Measurements from ENCODE around the gene TRAM2.
A peak's percentile ranks its signal among the peaks of the same experiment; 100 is the strongest.

Gene TRAM2

GRCh38 chr6:52508261-52508739 is 68.6 kb downstream of the TRAM2 start:
- no peak for DNase-seq (ENCODE audit: low spot score)
- no peak for TF ChIP-seq CTCF (IDR thresholded peaks at IDR 0.05; ENCODE audit: extremely low read depth, missing control alignments)

DNA sequence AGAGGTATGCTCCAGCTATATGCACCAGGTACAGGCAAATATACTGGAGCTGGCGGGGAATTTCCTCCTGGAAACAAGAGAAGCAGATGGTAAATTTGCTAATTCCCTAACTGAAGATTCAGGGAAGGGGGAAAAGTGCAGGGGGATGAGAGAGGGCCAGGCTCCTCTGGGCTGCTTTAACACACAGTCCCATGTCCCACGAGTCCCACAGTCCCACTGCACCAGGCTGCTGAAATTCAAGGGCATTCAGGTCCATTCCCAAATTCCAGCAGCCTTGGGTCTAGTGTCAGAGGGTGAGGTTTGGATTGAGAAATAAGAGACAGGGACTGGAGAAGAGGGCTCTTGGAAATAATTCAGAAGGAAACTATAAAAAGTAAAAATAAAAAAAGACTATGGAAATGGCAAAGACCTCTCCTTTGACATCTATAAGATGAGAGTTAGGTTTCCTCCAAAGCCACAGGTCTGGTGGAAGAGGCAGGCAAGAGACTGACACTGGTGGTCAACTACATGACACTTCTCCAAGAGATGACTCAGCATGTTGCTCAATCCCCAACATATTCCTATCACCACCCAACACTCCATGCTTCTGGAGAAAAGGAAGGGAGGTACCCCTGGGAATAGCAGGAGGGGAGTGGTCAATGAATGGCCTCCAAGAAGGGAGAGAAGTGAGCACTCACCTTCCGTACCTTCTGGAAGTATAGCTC is 69.2 kb downstream of the TRAM2 start:
- no peak for DNase-seq (ENCODE audit: low spot score)
- no peak for TF ChIP-seq CTCF (IDR thresholded peaks at IDR 0.05; ENCODE audit: extremely low read depth, missing control alignments)

GRCh38 chr6:52506476-52506875 is 70.4 kb downstream of the TRAM2 start:
- no peak for DNase-seq (ENCODE audit: low spot score)
- TF ChIP-seq CTCF (IDR thresholded peaks at IDR 0.05; ENCODE audit: extremely low read depth, missing control alignments) = no peak

- DNase-seq (ENCODE audit: low spot score) = no peak
- TF ChIP-seq CTCF (IDR thresholded peaks at IDR 0.05; ENCODE audit: extremely low read depth, missing control alignments) = peak; percentile 5
Observed at GRCh38 chr6:52505726-52506409, 71.0 kb downstream of the TRAM2 start.

DNA sequence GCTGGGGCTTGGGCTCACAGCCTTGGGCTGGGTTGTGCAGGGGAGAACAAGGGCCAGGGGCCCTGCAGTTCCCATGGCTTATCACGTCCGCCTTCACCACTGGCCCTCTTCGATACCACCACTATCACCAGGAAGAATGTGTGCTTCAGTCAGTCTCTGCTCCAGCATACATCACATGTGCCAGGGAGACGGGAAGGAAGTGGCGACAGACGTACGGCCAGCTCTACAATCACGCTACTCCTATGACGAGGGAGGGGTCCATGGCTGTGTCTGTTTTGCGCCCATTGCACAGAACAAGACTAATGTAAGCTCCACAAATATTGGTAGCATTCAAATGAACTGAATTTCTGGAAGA is 72.1 kb downstream of the TRAM2 start:
- no peak for DNase-seq (ENCODE audit: low spot score)
- TF ChIP-seq CTCF (IDR thresholded peaks at IDR 0.05; ENCODE audit: extremely low read depth, missing control alignments) = no peak

DNA sequence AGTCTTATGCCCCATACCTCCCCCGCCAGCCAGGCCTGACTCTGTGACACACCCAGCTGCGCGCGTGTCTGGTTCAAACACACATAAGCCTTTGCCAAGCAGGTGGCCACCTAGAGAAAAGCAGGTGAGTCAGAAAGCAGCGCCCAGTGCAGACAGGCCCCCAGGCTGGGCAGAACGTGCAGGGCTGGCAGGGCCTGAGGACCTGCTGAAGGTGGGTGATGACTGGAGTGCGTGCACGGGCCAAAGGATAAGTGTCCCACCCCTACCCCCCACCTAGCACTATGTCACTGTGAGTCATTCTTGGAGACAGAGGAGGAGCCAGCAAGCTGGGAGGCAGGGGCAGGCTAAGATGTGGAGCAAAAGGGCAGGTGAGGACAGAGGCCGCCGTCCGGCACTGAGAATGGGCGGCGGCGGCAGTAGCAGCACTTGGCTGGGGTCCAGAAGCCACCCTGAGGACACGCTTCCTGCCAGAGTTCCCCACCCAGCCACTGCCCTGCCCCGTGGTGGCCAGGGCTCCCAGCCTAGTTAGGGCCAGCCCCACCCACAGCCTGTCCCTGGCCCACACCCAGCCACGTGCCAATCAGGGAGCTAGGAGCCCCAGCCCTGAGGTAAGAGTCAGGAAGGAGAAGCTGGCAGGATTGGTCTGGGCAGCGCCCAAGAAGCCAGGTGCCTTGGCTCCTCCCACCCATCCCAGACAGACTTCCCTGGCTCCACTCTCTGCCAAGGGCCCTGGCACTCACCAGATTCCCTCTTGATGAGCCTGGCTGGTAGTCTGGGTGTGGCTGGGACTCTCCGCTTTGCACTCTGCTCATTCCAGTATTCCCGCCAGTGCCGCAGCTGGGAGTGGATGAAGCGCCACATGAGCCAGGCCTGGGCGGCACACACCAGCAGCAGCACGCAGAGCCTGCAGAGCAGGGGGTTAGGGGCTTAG is 72.7 kb downstream of the TRAM2 start:
- DNase-seq (ENCODE audit: low spot score) = no peak

More for the DNA sequence above, 72.7 kb downstream of the TRAM2 start:
- no peak for TF ChIP-seq CTCF (IDR thresholded peaks at IDR 0.05; ENCODE audit: extremely low read depth, missing control alignments)

All from GM20000 (cell line).